Chondrocyte (in vitro differentiated cells): ENCODE results near the gene TMEM86A. TPM values are rescaled to one million over a fixed set of nuclear protein-coding genes. Genes with fewer than 3 reads are reported as not detected.

ENCODE experiments used
- DNase-seq: peaks from one replicate; pipeline ENCODE4 v3.0.0; 2021; ENCODE audit warnings: mixed read lengths, low spot score
- H3K27ac Mint-ChIP-seq: one replicate; pipeline ENCODE4 v1.8.0; 2021; ENCODE audit warnings: mild to moderate bottlenecking, moderate library complexity, mixed read lengths; ENCODE audit not compliant: unreplicated experiment
- H3K27me3 Mint-ChIP-seq: 2 replicates; pipeline ENCODE4 v1.8.0; 2021; ENCODE audit warnings: low read depth, mixed read lengths
- H3K36me3 Mint-ChIP-seq: 2 replicates; pipeline ENCODE4 v1.8.0; 2021; ENCODE audit warnings: low read depth, mixed read lengths
- H3K4me1 Mint-ChIP-seq: 2 replicates; pipeline ENCODE4 v1.8.0; 2021; ENCODE audit warnings: low read depth, mild to moderate bottlenecking, mixed read lengths
- H3K4me3 Mint-ChIP-seq: one replicate; pipeline ENCODE4 v1.8.0; 2021; ENCODE audit warnings: mild to moderate bottlenecking, moderate library complexity, mixed read lengths; ENCODE audit not compliant: unreplicated experiment
- H3K9me3 Mint-ChIP-seq: 2 replicates; pipeline ENCODE4 v1.8.0; 2021; ENCODE audit warnings: low read depth, mixed read lengths
- total RNA-seq: library from RNA; stranded (reverse); gene quantifications from 3 replicates; pipeline ENCODE4 v1.2.1, GENCODE V29; 2021
- TF ChIP-seq, protein P1 (sequence below): fragments of 200-600 bp; sonication (generic); IDR thresholded peaks from 2 replicates; pipeline ENCODE4 v1.5.0; 2021; ENCODE audit warnings: antibody characterized with exemption, mild to moderate bottlenecking, moderate library complexity

Gene TMEM86A
- total RNA-seq, 1 donor from 2014 or later, result 3.1 TPM

- no peak overlapping the region for H3K27ac Mint-ChIP-seq
- H3K36me3 Mint-ChIP-seq, result no peaks in the 10 kb centered on the region
- TF ChIP-seq, protein P1, sequence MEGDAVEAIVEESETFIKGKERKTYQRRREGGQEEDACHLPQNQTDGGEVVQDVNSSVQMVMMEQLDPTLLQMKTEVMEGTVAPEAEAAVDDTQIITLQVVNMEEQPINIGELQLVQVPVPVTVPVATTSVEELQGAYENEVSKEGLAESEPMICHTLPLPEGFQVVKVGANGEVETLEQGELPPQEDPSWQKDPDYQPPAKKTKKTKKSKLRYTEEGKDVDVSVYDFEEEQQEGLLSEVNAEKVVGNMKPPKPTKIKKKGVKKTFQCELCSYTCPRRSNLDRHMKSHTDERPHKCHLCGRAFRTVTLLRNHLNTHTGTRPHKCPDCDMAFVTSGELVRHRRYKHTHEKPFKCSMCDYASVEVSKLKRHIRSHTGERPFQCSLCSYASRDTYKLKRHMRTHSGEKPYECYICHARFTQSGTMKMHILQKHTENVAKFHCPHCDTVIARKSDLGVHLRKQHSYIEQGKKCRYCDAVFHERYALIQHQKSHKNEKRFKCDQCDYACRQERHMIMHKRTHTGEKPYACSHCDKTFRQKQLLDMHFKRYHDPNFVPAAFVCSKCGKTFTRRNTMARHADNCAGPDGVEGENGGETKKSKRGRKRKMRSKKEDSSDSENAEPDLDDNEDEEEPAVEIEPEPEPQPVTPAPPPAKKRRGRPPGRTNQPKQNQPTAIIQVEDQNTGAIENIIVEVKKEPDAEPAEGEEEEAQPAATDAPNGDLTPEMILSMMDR, result no peak
- H3K9me3 Mint-ChIP-seq, result no peaks in the 10 kb centered on the region
- DNase-seq, result no peak
- no peaks in the 10 kb centered on the region for H3K4me1 Mint-ChIP-seq
- H3K4me3 Mint-ChIP-seq, result no peak overlapping the region
- H3K27me3 Mint-ChIP-seq, result no peaks in the 10 kb centered on the region
These were observed 30.1 kb downstream of the TMEM86A start for GRCh38 chr11:18728658-18729057.

- Mint-ChIP-seq H3K27ac (no peak overlapping the region), H3K36me3 (no peaks in the 10 kb centered on the region), H3K4me3 (no peak overlapping the region), H3K9me3 (no peaks in the 10 kb centered on the region), H3K27me3 (no peaks in the 10 kb centered on the region), H3K4me1 (no peaks in the 10 kb centered on the region)
- DNase-seq, result no peak
- TF ChIP-seq, protein P1, result no peak
These were observed 30.8 kb downstream of the TMEM86A start for GRCh38 chr11:18729426-18729825.

DNA sequence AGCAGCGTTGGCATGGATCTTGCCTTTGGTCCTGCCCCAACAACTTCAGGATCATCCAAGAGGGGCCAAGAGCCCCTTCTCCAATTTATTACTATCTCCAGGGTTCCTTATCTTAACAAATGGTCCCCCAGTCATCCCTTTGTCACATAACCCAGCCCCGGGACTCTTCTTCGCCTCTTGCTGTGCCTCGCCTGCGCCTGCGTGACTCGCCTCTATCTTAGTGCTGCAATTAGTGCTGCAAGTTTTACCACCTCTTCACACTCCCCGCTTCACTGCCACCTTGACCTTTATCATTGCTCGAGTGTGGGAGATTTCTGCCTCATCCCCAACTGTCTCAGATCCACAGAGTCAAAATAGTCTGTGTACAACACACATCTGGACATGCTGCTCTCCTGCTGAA, 31.4 kb downstream of the TMEM86A start:
- no peak overlapping the region for H3K4me3 Mint-ChIP-seq
- H3K9me3 Mint-ChIP-seq, result no peaks in the 10 kb centered on the region
- H3K4me1 Mint-ChIP-seq, result no peaks in the 10 kb centered on the region
- H3K36me3 Mint-ChIP-seq, result no peaks in the 10 kb centered on the region
- TF ChIP-seq, protein P1, result no peak
- H3K27me3 Mint-ChIP-seq, result no peaks in the 10 kb centered on the region
- no peak for DNase-seq
- no peak overlapping the region for H3K27ac Mint-ChIP-seq

DNA sequence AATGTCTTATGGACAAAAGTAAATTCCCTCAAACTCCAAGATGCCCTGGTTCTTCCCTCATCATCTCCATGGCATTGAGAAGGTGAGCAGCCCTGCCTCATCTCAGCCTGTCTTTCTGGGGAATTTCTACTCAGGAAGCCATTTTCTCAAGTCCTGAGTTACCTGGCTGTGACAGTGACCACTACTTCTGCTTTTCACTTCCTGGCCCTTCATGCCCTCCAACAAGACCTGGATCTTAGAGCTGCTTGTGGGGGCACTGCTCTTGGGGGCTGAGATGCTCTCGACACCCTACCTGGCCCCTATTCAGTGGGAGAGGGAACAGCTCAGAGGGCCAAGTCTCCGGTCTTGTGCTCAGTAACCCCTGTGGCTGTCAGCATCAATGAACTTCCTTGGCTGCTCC, 32.9 kb downstream of the TMEM86A start:
- TF ChIP-seq, protein P1, result no peak
- DNase-seq, result peak; percentile 44
- no peaks in the 10 kb centered on the region for H3K36me3 Mint-ChIP-seq
- H3K27me3 Mint-ChIP-seq, result no peaks in the 10 kb centered on the region
- no peaks in the 10 kb centered on the region for H3K4me1 Mint-ChIP-seq
- H3K27ac Mint-ChIP-seq, result no peak overlapping the region
- H3K9me3 Mint-ChIP-seq, result no peaks in the 10 kb centered on the region
- H3K4me3 Mint-ChIP-seq, result no peak overlapping the region

GRCh38 chr11:18731949-18732821, 33.6 kb downstream of the TMEM86A start:
- TF ChIP-seq, protein P1, result peak; percentile 97
- H3K36me3 Mint-ChIP-seq, result no peaks in the 10 kb centered on the region

More at GRCh38 chr11:18731949-18732821, 33.6 kb downstream of the TMEM86A start:
- Mint-ChIP-seq H3K4me3 (no peak overlapping the region), H3K9me3 (no peaks in the 10 kb centered on the region), H3K4me1 (no peaks in the 10 kb centered on the region), H3K27me3 (no peaks in the 10 kb centered on the region), H3K27ac (no peak overlapping the region)
- DNase-seq, result peak; percentile 29
